GM12875 (cell line): ENCODE data around the gene ACP4.
"Not testable (repeated sequence)": the region's sequence is repeated elsewhere in the genome, so short reads cannot be mapped to it uniquely, and the experiment has no call there.

Source experiments
- H3K4me3 ChIP-seq: one replicate; pipeline ENCODE4 v1.5.1; 2011; ENCODE audit warnings: low read depth, low read length, control low read depth
- TF ChIP-seq, protein P1 (sequence below): IDR thresholded peaks from 2 replicates; pipeline ENCODE4 v1.5.1; 2011; ENCODE audit warnings: low read depth, mild to moderate bottlenecking, control low read depth, inconsistent platforms, low read length, moderate library complexity, borderline replicate concordance; ENCODE audit not compliant: insufficient read depth

Gene ACP4

DNA sequence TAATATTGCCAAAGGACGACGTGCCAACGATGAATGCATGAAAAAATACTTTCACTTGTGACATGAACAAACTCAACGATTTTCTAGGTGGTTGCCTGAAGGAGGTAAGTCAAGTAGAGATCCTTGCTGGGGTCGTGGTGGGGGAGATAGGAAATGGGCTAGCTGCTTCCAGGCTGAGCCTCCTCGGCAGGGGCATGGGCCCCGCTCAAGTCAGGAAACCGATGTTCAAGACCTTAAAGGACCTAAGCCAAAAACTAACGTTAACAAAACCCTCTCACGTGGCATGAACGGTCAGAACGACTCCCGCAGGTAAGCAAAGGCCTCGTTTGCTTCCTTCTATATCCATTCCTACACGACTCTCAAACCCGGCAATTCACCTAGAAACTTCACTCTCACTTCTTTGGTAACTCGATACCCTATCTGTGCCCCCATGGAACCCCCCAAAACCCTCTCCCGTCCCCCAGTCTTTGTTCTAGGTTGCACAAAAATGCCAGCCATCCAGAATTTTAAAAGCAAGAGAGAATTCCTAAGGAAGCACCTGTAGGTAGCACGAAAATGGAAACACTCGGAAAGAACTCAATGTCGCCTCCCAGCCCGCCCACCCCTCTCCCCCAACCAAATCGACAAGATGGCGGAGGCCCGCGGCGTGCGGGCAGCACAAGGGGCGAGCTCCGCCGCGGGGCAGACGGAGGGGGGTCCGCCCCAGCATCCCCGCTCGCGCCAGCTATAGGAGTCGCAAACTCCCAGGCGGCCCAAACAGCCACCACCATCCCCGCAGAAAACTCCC is 13.6 kb downstream of the ACP4 start:
- TF ChIP-seq, protein P1, sequence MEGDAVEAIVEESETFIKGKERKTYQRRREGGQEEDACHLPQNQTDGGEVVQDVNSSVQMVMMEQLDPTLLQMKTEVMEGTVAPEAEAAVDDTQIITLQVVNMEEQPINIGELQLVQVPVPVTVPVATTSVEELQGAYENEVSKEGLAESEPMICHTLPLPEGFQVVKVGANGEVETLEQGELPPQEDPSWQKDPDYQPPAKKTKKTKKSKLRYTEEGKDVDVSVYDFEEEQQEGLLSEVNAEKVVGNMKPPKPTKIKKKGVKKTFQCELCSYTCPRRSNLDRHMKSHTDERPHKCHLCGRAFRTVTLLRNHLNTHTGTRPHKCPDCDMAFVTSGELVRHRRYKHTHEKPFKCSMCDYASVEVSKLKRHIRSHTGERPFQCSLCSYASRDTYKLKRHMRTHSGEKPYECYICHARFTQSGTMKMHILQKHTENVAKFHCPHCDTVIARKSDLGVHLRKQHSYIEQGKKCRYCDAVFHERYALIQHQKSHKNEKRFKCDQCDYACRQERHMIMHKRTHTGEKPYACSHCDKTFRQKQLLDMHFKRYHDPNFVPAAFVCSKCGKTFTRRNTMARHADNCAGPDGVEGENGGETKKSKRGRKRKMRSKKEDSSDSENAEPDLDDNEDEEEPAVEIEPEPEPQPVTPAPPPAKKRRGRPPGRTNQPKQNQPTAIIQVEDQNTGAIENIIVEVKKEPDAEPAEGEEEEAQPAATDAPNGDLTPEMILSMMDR = no peak

DNA sequence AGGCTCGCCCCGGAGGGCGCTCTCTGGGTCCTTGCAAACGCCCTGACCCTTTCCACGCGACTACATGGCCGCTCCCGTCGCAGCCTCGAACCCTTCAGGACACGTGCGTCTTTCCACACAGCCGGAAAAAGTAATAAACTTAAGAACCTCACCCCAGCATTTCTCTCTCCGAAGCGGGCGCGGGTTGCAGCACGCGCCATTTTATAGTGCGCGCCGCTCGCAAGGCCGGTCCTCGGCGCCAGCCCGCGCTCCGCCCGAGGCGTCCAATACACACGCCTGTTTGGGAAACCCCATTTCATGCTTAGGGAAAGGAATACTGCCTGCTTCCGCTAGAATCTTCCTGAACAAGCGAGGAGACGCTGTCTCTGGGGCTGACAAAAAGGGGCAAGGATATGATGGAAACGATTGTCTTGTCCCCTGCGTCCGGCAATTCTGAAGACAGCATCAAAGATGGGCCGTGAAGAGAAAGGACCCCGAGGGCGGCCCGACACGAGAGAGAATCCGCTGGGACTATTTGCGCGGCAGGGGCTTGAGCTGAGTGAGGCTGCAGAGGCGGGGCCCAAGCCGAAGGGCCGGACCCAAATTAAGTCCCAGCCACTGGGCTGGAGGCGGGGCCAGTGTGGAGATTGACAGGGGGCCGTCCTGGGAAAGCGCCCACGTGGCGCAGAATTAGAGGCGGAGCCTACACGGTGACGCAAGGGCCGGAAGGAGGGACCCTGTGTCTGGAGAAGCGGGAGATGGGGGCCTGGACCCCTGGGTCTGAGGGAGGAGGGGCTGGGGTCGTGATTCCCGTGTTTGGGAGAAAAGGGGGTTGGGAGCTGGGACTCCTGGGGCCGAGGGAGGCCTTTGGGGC is 14.4 kb downstream of the ACP4 start:
- TF ChIP-seq, protein P1 = no peak
- peak overlapping the region; percentile 98 for H3K4me3 ChIP-seq

More for the DNA sequence above, 13.6 kb downstream of the ACP4 start:
- H3K4me3 ChIP-seq = peak overlapping the region; percentile 98

DNA sequence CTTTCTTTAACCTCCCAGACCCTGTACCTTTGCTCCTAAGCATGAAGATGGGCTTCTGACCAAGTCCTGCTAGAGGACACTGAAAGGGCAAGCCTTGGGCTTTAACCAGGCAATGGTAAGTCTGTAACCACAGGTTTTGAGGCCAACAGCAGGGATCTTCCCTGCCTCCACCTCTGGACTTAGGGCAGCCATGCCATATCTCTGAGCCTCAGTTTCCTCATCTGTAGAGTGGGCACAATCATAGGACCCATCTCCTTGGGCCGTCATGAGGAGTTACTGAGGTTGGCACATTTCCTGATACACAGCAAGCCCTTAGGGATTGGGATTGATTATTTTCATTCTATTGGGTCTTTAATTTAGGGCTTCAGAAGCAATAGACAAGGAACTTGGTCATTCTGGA is 18.6 kb downstream of the ACP4 start:
- H3K4me3 ChIP-seq = no peak overlapping the region
- TF ChIP-seq, protein P1 = no peak

DNA sequence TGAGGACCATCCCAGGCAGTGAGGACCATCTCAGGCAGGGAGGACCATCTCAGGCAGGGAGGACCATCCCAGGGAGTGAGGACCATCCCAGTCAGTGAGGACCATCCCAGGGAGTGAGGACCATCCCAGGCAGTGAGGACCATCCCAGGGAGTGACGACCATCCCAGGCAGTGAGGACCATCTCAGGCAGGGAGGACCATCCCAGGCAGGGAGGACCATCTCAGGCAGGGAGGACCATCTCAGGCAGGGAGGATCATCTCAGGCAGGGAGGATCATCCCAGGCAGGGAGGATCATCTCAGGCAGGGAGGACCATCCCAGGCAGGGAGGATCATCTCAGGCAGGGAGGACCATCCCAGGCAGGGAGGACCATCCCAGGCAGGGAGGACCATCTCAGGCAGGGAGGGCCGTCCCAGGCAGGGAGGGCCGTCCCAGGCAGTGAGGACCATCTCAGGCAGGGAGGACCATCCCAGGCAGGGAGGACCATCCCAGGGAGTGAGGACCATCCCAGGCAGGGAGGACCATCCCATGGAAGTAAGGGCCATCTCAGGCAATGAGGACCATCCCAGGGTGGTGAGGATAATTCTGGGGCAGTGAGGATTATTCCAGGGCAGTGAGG is 21.5 kb downstream of the ACP4 start:
- not testable (repeated sequence) for H3K4me3 ChIP-seq

DNA sequence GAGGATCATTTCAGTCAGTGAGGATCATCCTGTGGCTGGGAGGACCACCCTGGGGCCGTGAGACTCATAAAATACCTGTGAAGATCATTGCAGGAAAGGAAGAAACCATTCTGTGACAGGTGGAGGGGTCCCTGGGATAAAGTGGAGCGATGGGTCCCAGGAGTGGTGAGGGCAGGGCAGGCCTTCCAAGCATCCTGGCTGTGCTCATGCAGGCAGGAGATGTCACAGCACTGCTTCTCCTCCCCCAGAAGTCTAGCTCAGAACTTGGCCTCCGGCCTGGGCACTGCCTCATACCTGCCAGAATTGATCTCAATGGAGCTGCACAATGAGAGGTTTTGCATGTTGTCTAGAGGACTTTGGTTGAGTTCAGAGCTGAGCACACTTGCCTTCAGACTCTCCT is 22.3 kb downstream of the ACP4 start:
- TF ChIP-seq, protein P1 = no peak
- no peak overlapping the region for H3K4me3 ChIP-seq

DNA sequence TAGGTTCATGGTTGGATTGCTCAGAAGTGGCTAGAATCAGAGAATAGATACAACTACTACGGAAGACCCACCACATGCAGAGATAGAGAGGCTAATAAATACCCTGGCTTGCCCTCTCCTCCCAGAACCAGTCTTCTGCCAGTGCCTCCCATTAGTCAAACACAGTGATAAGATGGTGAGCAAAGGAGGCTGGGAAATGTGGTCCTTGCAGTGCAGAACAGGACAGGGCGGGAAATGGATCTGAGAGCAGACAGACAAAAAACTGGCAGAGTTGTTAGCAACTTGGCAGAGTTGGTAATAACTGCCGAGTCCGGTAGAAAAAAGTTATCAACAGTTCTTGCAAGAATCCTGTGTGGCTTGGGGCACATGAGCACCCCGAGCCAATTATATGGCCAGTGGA is 24.7 kb downstream of the ACP4 start:
- TF ChIP-seq, protein P1 = no peak
- no peak overlapping the region for H3K4me3 ChIP-seq

DNA sequence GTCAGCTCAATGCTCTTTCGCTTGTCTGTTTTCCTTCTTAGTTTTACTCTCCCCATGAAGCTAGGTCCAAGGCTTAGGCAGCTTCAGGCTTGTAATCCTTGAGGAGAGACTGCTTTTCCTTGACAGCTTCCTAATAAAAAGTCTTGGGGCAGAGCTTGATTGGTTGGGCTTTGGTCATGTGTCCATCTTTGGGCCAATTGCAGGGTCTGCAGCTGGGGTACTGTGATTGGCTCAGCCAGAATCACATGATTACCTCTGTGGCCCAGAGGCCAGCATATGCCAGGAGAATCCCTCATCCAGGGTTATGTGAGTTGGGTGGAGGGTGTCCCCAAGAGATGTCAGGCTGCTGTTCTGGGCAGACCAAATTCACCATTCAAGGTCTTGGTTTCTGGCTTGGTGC is 25.2 kb downstream of the ACP4 start:
- no peak overlapping the region for H3K4me3 ChIP-seq
- TF ChIP-seq, protein P1 = no peak
